Glutamatergic neuron (in vitro differentiated cells): ENCODE data around the gene NOTCH3. TPM values are rescaled to one million over a fixed set of nuclear protein-coding genes. Genes with fewer than 3 reads are reported as not detected.
A peak's percentile ranks its signal among the peaks of the same experiment; 100 is the strongest.

ENCODE experiments used
- DNase-seq: peaks from one replicate; pipeline ENCODE4 v3.0.0; 2022
- H3K27ac Mint-ChIP-seq: one replicate; pipeline ENCODE4 v1.8.0; 2020; ENCODE audit warnings: mild to moderate bottlenecking, mixed read lengths, inconsistent platforms; ENCODE audit not compliant: unreplicated experiment
- H3K27me3 Mint-ChIP-seq: one replicate; pipeline ENCODE4 v1.8.0; 2020; ENCODE audit warnings: mild to moderate bottlenecking, moderate library complexity, mixed read lengths, inconsistent platforms; ENCODE audit not compliant: unreplicated experiment
- H3K36me3 Mint-ChIP-seq: one replicate; pipeline ENCODE4 v1.8.0; 2020; ENCODE audit warnings: mild to moderate bottlenecking, mixed read lengths, inconsistent platforms; ENCODE audit not compliant: unreplicated experiment
- H3K4me1 Mint-ChIP-seq: one replicate; pipeline ENCODE4 v1.8.0; 2020; ENCODE audit warnings: mild to moderate bottlenecking, low read depth, mixed read lengths, inconsistent platforms; ENCODE audit not compliant: unreplicated experiment
- H3K4me3 Mint-ChIP-seq: one replicate; pipeline ENCODE4 v1.8.0; 2020; ENCODE audit warnings: mild to moderate bottlenecking, mixed read lengths, inconsistent platforms; ENCODE audit not compliant: unreplicated experiment
- H3K9me3 Mint-ChIP-seq: one replicate; pipeline ENCODE4 v1.8.0; 2020; ENCODE audit warnings: mild to moderate bottlenecking, moderate library complexity, mixed read lengths, inconsistent platforms; ENCODE audit not compliant: unreplicated experiment
- CTCF ChIP-seq: fragments of 200-600 bp; sonication (generic); IDR thresholded peaks from one replicate; pipeline ENCODE4 v1.5.0; 2021; ENCODE audit not compliant: partially characterized antibody, unreplicated experiment
- long read RNA-seq: library from polyadenylated mRNA; unstranded; transcript quantifications from one replicate; pipeline ENCODE4 v2.0.0, GENCODE V29; 2020; ENCODE audit not compliant: unreplicated experiment
- total RNA-seq: library from RNA; stranded (reverse); fragmentation: NEBNext Ultra II Directional; extraction: Animal tissue kit (Norgen Biotek cat#: 25700); gene quantifications from one replicate; pipeline ENCODE4 v1.2.1, GENCODE V29; 2021; ENCODE audit not compliant: unreplicated experiment

The NOTCH3 gene
- 3.6 TPM for total RNA-seq
- long read RNA-seq = 0 reads

- peaks cover 2% of the 10 kb centered on the region for H3K4me1 Mint-ChIP-seq
- peaks cover 10% of the 10 kb centered on the region for H3K9me3 Mint-ChIP-seq
- peaks cover 20% of the 10 kb centered on the region for H3K27me3 Mint-ChIP-seq
- no peak for TF ChIP-seq CTCF
- H3K27ac Mint-ChIP-seq = no peak within 1 kb of the TSS
- no peak for DNase-seq
- peak within 1 kb of the TSS; percentile 67 for H3K4me3 Mint-ChIP-seq
- H3K36me3 Mint-ChIP-seq = no peaks in the 10 kb centered on the region
Observed at GRCh38 chr19:15200553-15201364, at the start of gene NOTCH3. NOTCH3 (minus strand) TSS chr19:15200995; CDS start chr19:15200905, 90 bp downstream.

GRCh38 chr19:15250640-15250993, 49.8 kb upstream of the NOTCH3 start:
- H3K9me3 Mint-ChIP-seq = peaks cover 15% of the 10 kb centered on the region
- TF ChIP-seq CTCF = no peak
- peaks cover 14% of the 10 kb centered on the region for H3K27me3 Mint-ChIP-seq
- DNase-seq = no peak
- no peak overlapping the region for H3K27ac Mint-ChIP-seq
- H3K4me3 Mint-ChIP-seq = no peak overlapping the region
- peaks cover 21% of the 10 kb centered on the region for H3K4me1 Mint-ChIP-seq
- no peaks in the 10 kb centered on the region for H3K36me3 Mint-ChIP-seq

GRCh38 chr19:15249972-15250639, 49.3 kb upstream of the NOTCH3 start:
- Mint-ChIP-seq H3K27ac (no peak overlapping the region), H3K4me3 (no peak overlapping the region), H3K9me3 (peaks cover 15% of the 10 kb centered on the region), H3K4me1 (peaks cover 21% of the 10 kb centered on the region), H3K27me3 (peaks cover 14% of the 10 kb centered on the region), H3K36me3 (peaks cover under 1% of the 10 kb centered on the region)
- no peak for TF ChIP-seq CTCF
- no peak for DNase-seq

GRCh38 chr19:15249528-15249874, 48.7 kb upstream of the NOTCH3 start:
- Mint-ChIP-seq H3K27ac (no peak overlapping the region), H3K36me3 (peaks cover 4% of the 10 kb centered on the region)

More at GRCh38 chr19:15249528-15249874, 48.7 kb upstream of the NOTCH3 start:
- no peak for DNase-seq
- Mint-ChIP-seq H3K9me3 (peaks cover 17% of the 10 kb centered on the region), H3K27me3 (peaks cover 17% of the 10 kb centered on the region), H3K4me1 (peaks cover 21% of the 10 kb centered on the region), H3K4me3 (no peak overlapping the region)
- no peak for TF ChIP-seq CTCF
